MM.1S (cell line): ENCODE data around the gene CCNJL.

Experiments used
- DNase-seq: peaks from one replicate; pipeline ENCODE4 v3.0.0-alpha.2; 2015
- H2AFZ ChIP-seq: fragments of 300-600 bp; sonication (generic); 2 replicates; pipeline ENCODE4 v1.6.0; 2016; ENCODE audit warnings: antibody characterized with exemption, low read length
- H3F3A ChIP-seq: fragments of 300-600 bp; sonication (generic); 2 replicates; pipeline ENCODE4 v1.6.1; 2016; ENCODE audit warnings: mild to moderate bottlenecking, antibody characterized with exemption, low read length, moderate library complexity, mixed read lengths; ENCODE audit not compliant: insufficient read depth
- H3K27ac ChIP-seq: fragments of 300-600 bp; sonication (generic); 2 replicates; pipeline ENCODE4 v1.5.1; 2016; ENCODE audit warnings: mild to moderate bottlenecking, low read length
- H3K27me3 ChIP-seq: fragments of 300-600 bp; sonication (generic); replicated peaks from 2 replicates; pipeline ENCODE4 v1.6.0; 2016; ENCODE audit warnings: low read length; ENCODE audit not compliant: insufficient read depth
- H3K36me3 ChIP-seq: fragments of 300-600 bp; sonication (generic); replicated peaks from 2 replicates; pipeline ENCODE4 v1.6.1; 2016; ENCODE audit warnings: mild to moderate bottlenecking, low read length, mixed read lengths; ENCODE audit not compliant: insufficient read depth
- H3K4me1 ChIP-seq: fragments of 300-600 bp; sonication (generic); 2 replicates; pipeline ENCODE4 v1.6.1; 2016; ENCODE audit warnings: low read length, mixed read lengths
- H3K4me2 ChIP-seq: fragments of 300-600 bp; sonication (generic); 2 replicates; pipeline ENCODE4 v1.6.0; 2016; ENCODE audit warnings: low read depth, low read length
- H3K4me3 ChIP-seq: fragments of 300-600 bp; sonication (generic); 2 replicates; pipeline ENCODE4 v1.5.1; 2016; ENCODE audit warnings: low read length, mixed read lengths
- H3K79me2 ChIP-seq: fragments of 300-600 bp; sonication (generic); 2 replicates; pipeline ENCODE4 v1.6.1; 2016; ENCODE audit warnings: mixed run types, low read length, mixed read lengths
- H3K9ac ChIP-seq: fragments of 300-600 bp; sonication (generic); 2 replicates; pipeline ENCODE4 v1.6.1; 2016; ENCODE audit warnings: low read length, mixed read lengths
- H3K9me2 ChIP-seq: fragments of 300-600 bp; sonication (generic); replicated peaks from 2 replicates; pipeline ENCODE4 v1.6.1; 2016; ENCODE audit warnings: mild to moderate bottlenecking, low read length, mixed read lengths; ENCODE audit not compliant: insufficient read depth
- H3K9me3 ChIP-seq: fragments of 300-600 bp; sonication (generic); replicated peaks from 2 replicates; pipeline ENCODE4 v1.6.1; 2016; ENCODE audit warnings: mild to moderate bottlenecking, low read length, mixed read lengths; ENCODE audit not compliant: insufficient read depth
- H4K20me1 ChIP-seq: fragments of 300-600 bp; sonication (generic); 2 replicates; pipeline ENCODE4 v1.6.1; 2016; ENCODE audit warnings: mild to moderate bottlenecking, low read length, moderate library complexity, mixed read lengths; ENCODE audit not compliant: insufficient read depth
- CTCF ChIP-seq: fragments of 300-600 bp; sonication (generic); IDR thresholded peaks from 2 replicates; pipeline ENCODE4 v1.5.1; 2016; ENCODE audit warnings: antibody characterized with exemption, low read length, mixed read lengths
- EZH2 ChIP-seq: fragments of 300-600 bp; sonication (generic); optimal IDR thresholded peaks from 2 replicates; pipeline ENCODE3; 2017; ENCODE audit warnings: low read depth, mild to moderate bottlenecking, antibody characterized with exemption, low read length, mixed read lengths
- EZH2phosphoT487 ChIP-seq: fragments of 300-600 bp; sonication (generic); IDR thresholded peaks from 2 replicates; pipeline ENCODE4 v1.6.1; 2018; ENCODE audit warnings: antibody characterized with exemption, low read length

Gene CCNJL

DNA sequence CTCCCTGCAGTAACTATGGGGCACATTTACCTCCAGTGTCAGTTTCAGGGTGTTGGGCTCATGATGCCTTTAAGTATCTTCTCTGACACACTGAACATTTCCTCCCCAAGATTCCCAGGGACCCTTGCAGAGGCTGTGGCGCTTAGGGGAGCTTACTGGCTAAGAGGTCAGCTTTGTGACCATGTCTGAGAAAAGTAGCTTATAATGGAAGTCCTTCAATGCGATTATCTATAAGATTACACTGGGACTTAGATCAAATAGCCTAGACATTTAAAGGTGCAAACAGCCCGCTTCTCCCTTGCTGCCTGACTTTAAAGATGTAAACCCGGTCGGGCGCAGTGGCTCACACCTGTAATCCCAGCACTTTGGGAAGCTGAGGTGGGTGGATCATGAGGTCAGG lies 57.7 kb downstream of the CCNJL start:
- Histone ChIP-seq H3K4me1 (no peaks in the 10 kb centered on the region), H3K27ac (no peak overlapping the region), H3K9ac (no peak overlapping the region), H3K27me3 (no peaks in the 10 kb centered on the region), H3K36me3 (no peaks in the 10 kb centered on the region), H4K20me1 (no peaks in the 10 kb centered on the region), H3F3A (no peaks in the 10 kb centered on the region), H3K9me3 (no peaks in the 10 kb centered on the region), H3K9me2 (no peaks in the 10 kb centered on the region), H3K79me2 (no peaks in the 10 kb centered on the region), H3K4me2 (no peak overlapping the region), H3K4me3 (no peak overlapping the region), H2AFZ (no peak overlapping the region)
- TF ChIP-seq EZH2 (no peak), EZH2phosphoT487 (no peak), CTCF (no peak)
- DNase-seq = no peak

DNA sequence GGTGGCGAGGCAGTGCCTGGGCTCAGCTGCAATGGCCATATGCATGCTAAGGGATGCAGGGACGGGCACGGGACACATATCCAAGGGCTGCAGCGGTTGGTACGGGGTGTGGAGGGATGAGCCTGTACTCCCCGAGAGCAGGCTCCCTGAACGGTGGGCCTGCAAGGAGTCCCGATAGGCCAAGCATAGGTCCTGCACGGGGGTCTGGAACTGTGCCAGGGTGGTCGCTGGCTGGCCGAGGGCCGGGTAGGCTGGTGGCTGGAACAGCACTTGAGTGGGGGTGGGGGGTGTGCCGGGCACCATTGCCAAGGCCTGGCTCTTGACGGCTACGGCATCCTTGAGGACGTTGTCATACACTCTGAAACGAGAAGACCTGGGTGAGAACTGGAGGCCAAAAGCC lies 58.9 kb downstream of the CCNJL start:
- Histone ChIP-seq H3K9me3 (no peaks in the 10 kb centered on the region), H3K79me2 (no peaks in the 10 kb centered on the region), H3K27ac (no peak overlapping the region), H3K27me3 (no peaks in the 10 kb centered on the region), H3K9me2 (no peaks in the 10 kb centered on the region), H3K4me1 (no peaks in the 10 kb centered on the region), H4K20me1 (no peaks in the 10 kb centered on the region), H3F3A (no peaks in the 10 kb centered on the region), H3K4me2 (no peak overlapping the region), H3K36me3 (no peaks in the 10 kb centered on the region), H2AFZ (0 out of 2 replicates have a peak overlapping the region, but pooled peaks have one; percentile 10), H3K9ac (no peak overlapping the region), H3K4me3 (no peak overlapping the region)
- DNase-seq = no peak
- TF ChIP-seq EZH2 (no peak), EZH2phosphoT487 (no peak), CTCF (no peak)

DNA sequence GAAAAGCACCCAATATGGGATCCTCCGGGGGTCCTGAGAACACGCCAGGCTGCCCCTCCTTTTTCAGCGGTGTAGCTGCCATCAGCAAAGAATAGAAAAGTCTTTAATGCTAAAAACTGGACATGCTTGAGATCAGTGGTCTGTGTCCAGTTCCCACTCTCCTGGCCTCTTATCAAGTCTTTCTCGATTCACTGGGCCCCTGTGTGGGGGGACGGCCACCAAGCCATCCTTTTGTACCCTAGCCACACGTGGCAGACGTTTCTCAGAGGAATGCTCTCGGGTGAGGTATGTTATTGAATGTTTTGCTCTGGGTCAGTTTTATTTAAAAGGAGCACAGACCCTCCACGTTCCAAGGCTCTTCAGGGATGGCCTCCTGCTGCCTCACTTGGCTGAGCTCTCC lies 59.4 kb downstream of the CCNJL start:
- DNase-seq = no peak
- Histone ChIP-seq H3K36me3 (no peaks in the 10 kb centered on the region), H3K4me1 (no peaks in the 10 kb centered on the region), H4K20me1 (no peaks in the 10 kb centered on the region), H3K27ac (no peak overlapping the region), H3F3A (no peaks in the 10 kb centered on the region), H3K9me3 (no peaks in the 10 kb centered on the region), H2AFZ (0 out of 2 replicates have a peak overlapping the region, but pooled peaks have one; percentile 10), H3K4me2 (0 out of 2 replicates have a peak overlapping the region, but pooled peaks have one; percentile 0), H3K79me2 (no peaks in the 10 kb centered on the region), H3K9ac (no peak overlapping the region), H3K4me3 (no peak overlapping the region), H3K27me3 (no peaks in the 10 kb centered on the region), H3K9me2 (no peaks in the 10 kb centered on the region)
- TF ChIP-seq EZH2phosphoT487 = no peak
- TF ChIP-seq CTCF = no peak
- TF ChIP-seq EZH2 = no peak
